Thoracic aorta (tissue), 2 donors: ENCODE results near the gene RBM26. TPM values are rescaled to one million over a fixed set of nuclear protein-coding genes. Genes with fewer than 3 reads are reported as not detected.

Source experiments
- ATAC-seq: fragments of 150-250 bp; one replicate; pipeline ENCODE4 v1.8.0; 2017; ENCODE audit warnings: low read depth; ENCODE audit not compliant: insufficient number of reproducible peaks, low FRiP score
- DNase-seq: peaks from one replicate; pipeline ENCODE4 v3.0.0-alpha.2; 2020; ENCODE audit warnings: low spot score
- H3K27ac ChIP-seq, 2 donors: fragments of 200-600 bp; sonication (generic); 1 replicate in 1 of 2; 2 replicates in 1 of 2; pipeline ENCODE4 v1.5.1; 2016; ENCODE audit warnings: mild to moderate bottlenecking in 2 of 2, moderate library complexity in 2 of 2
- H3K27me3 ChIP-seq: fragments of 200-600 bp; sonication (generic); replicated peaks from 2 replicates; pipeline ENCODE4 v1.6.0; 2016; ENCODE audit warnings: mild to moderate bottlenecking; ENCODE audit not compliant: insufficient read depth
- H3K36me3 ChIP-seq: fragments of 200-600 bp; sonication (generic); one replicate; pipeline ENCODE4 v1.5.1; 2016
- H3K4me1 ChIP-seq, 2 donors: fragments of 200-600 bp; sonication (generic); 1 replicate in 1 of 2; 2 replicates in 1 of 2; pipeline versions ENCODE4 v1.5.1 to v1.6.0; 2016; ENCODE audit warnings: low read depth in 2 of 2, mild to moderate bottlenecking in 1 of 2; ENCODE audit not compliant: control insufficient read depth in 1 of 2
- H3K4me3 ChIP-seq: fragments of 200-600 bp; sonication (generic); 2 replicates; pipeline ENCODE4 v1.5.1; 2016; ENCODE audit warnings: mild to moderate bottlenecking
- H3K9me3 ChIP-seq: fragments of 200-600 bp; sonication (generic); 2 replicates; pipeline ENCODE4 v1.5.1; 2016
- CTCF ChIP-seq: fragments of 200-600 bp; sonication (generic); IDR thresholded peaks from one replicate; pipeline ENCODE4 v1.5.1; 2019; ENCODE audit warnings: antibody characterized with exemption
- total RNA-seq, 2 donors: library from RNA; depleted of rRNA; stranded (reverse); fragments of >200 nt; gene quantifications; one replicate each; pipeline versions ENCODE4 v1.1.0 to v1.2.3, GENCODE V29; 2016

Gene RBM26
- total RNA-seq, 2 donors from 2014 or later, result 30.9 to 55.4 TPM

- DNase-seq (no peak), ATAC-seq (no peak)
- no peak overlapping the region for H3K27ac ChIP-seq
- no peak for TF ChIP-seq CTCF
- no peaks in the 10 kb centered on the region for H3K27me3 ChIP-seq
- H3K4me1 ChIP-seq, result peaks cover 5 to 8% of the 10 kb centered on the region in 2 donors
- H3K36me3 ChIP-seq, result no peaks in the 10 kb centered on the region
- H3K4me3 ChIP-seq, result no peak overlapping the region
- no peaks in the 10 kb centered on the region for H3K9me3 ChIP-seq
Observed at GRCh38 chr13:79314652-79315051, 91.4 kb downstream of the RBM26 start.

DNA sequence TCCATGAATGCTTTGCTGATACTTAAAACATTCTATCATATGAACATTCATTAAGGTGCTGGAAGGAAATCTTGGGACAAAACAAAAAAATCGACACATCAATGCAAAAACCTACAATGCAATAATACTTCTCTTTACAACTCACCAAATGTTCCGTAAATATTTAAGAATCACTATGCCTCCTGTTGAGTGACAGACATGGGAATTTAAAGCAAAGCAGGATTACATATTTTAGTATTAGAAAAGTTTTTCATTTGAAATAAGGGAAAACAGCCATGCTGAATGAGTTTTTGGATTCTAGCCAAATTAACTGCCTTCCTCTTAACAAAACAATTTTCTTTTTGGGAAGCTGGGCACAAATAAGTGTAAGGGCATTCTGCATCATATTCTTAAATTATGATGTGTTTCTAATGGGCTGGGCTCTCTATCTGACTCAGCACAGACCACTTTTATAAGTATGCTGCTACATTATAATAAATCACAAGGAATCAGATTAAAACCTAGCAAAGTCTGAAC is 93.7 kb downstream of the RBM26 start:
- no peak overlapping the region for H3K27ac ChIP-seq
- TF ChIP-seq CTCF, result no peak
- no peak for DNase-seq
- no peak for ATAC-seq
- no peaks in the 10 kb centered on the region for H3K27me3 ChIP-seq
- H3K4me3 ChIP-seq, result no peak overlapping the region
- H3K36me3 ChIP-seq, result no peaks in the 10 kb centered on the region
- no peaks in the 10 kb centered on the region for H3K9me3 ChIP-seq
- peaks cover 5 to 8% of the 10 kb centered on the region in 2 donors for H3K4me1 ChIP-seq

DNA sequence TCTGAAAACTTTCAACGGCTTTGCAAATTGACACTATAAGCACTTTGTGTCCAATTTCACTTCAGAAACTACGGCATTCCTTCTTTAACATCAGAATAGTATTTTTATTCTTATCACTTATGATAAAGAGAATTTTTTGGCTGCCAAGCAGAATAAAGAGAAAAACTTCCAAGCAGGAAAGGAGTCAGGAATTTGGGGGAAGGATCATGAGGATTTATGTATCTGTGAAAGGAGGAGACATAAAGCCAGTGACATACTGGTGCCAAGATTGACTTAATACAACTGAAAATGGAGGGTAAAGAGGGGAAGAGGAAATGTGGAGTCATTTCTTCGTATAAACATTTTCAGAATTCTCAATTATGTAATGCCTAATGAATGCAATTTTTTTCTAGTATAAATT is 94.7 kb downstream of the RBM26 start:
- H3K27me3 ChIP-seq, result no peaks in the 10 kb centered on the region
- no peaks in the 10 kb centered on the region for H3K9me3 ChIP-seq
- H3K4me1 ChIP-seq, result peaks cover 5 to 8% of the 10 kb centered on the region in 2 donors
- no peak overlapping the region for H3K4me3 ChIP-seq
- H3K36me3 ChIP-seq, result no peaks in the 10 kb centered on the region
- TF ChIP-seq CTCF, result no peak
- no peak for DNase-seq
- ATAC-seq, result no peak
- no peak overlapping the region for H3K27ac ChIP-seq

- Histone ChIP-seq H3K9me3 (no peaks in the 10 kb centered on the region), H3K36me3 (no peaks in the 10 kb centered on the region), H3K27ac (no peak overlapping the region), H3K27me3 (no peaks in the 10 kb centered on the region), H3K4me3 (no peak overlapping the region), H3K4me1 (peaks cover 5 to 8% of the 10 kb centered on the region in 2 donors)
- DNase-seq (no peak), ATAC-seq (no peak)
- no peak for TF ChIP-seq CTCF
Observed at GRCh38 chr13:79309690-79310089, 96.4 kb downstream of the RBM26 start.

DNA sequence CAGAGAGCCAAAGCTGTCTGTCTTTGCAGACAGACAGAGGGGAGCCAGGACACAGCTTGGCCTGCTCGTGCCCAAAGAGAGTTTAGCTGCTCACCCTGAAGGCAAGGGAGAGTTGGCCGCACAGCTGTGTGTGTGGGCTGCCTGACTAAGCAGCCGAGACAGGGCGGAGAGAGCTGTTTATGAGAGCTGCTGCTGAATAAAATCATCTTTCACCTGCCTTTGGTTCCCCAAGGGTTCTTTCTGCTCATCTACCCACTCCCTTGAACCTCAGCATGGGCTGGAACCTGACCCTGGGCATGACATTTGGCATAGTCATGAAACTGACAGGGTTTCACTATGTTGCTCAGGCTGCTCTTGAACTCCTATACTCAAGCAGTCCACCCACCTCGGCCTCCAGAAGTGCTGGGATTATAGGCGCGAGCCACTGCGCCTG is 98.2 kb downstream of the RBM26 start:
- Histone ChIP-seq H3K4me3 (no peak overlapping the region), H3K27me3 (no peaks in the 10 kb centered on the region), H3K27ac (no peak overlapping the region), H3K9me3 (no peaks in the 10 kb centered on the region), H3K4me1 (peaks cover 5 to 8% of the 10 kb centered on the region in 2 donors), H3K36me3 (no peaks in the 10 kb centered on the region)
- no peak for TF ChIP-seq CTCF
- DNase-seq, result no peak
- ATAC-seq, result no peak
